Measurements from ENCODE around the gene UBAC1.

Gene UBAC1

GRCh38 chr9:135887585-135888050 is 73.6 kb downstream of the UBAC1 start:
- Histone ChIP-seq H2BK12ac (ENCODE audit: low read length in 2 of 2) (no peak overlapping the region), H2BK5ac (ENCODE audit: low read depth, low read length, poor library complexity, severe bottlenecking) (no peak overlapping the region), H2BK120ac (ENCODE audit: low read depth, low read length) (no peak overlapping the region), H3K23ac (ENCODE audit: low read length in 2 of 2) (no peak overlapping the region), H3K79me1 (replicated peaks; ENCODE audit: low read length, poor library complexity, severe bottlenecking) (peaks cover 17% of the 10 kb centered on the region), H3K9ac (ENCODE audit: low read length) (no peak overlapping the region), H3K4me3 (ENCODE audit: insufficient read depth in 1 of 2, low read depth in 1 of 2, low read length in 2 of 2) (no peak overlapping the region), H3K18ac (ENCODE audit: low read depth in 1 of 2, low read length in 2 of 2) (no peak overlapping the region), H3K4me2 (ENCODE audit: low read length, poor library complexity, severe bottlenecking) (no peak overlapping the region), H3K14ac (ENCODE audit: low read length in 2 of 2) (no peak overlapping the region), H3K9me3 (ENCODE audit: control insufficient read depth, low read length) (no peaks in the 10 kb centered on the region), H2BK15ac (ENCODE audit: low read depth, poor library complexity, severe bottlenecking) (peak overlapping the region; percentile 33), H3K4ac (ENCODE audit: low read depth in 1 of 2, low read length in 2 of 2) (no peak overlapping the region), H2AFZ (ENCODE audit: low read depth, low read length) (no peak overlapping the region), H2AK5ac (ENCODE audit: low read length, severe bottlenecking) (no peak overlapping the region), H4K91ac (ENCODE audit: low read length) (no peak overlapping the region), H3K27ac (ENCODE audit: low read length, poor library complexity, severe bottlenecking) (no peak overlapping the region), H4K8ac (ENCODE audit: low read length) (peak overlapping the region; percentile 36), H3K36me3 (ENCODE audit: control insufficient read depth in 1 of 2, insufficient read depth in 2 of 2, low read depth in 1 of 2, low read length in 2 of 2) (peaks cover 0 to 9% of the 10 kb centered on the region in 2 experiments), H3K4me1 (ENCODE audit: control insufficient read depth, insufficient read depth, low read depth, low read length) (peaks cover 62% of the 10 kb centered on the region), H3K27me3 (ENCODE audit: control insufficient read depth in 1 of 2, insufficient read depth in 1 of 2, low read length in 2 of 2) (no peaks in the 10 kb centered on the region)
- no peak for DNase-seq
- 84% methylated on average over 12 of the region's 12 CpGs for WGBS

GRCh38 chr9:135887021-135887507 is 74.1 kb downstream of the UBAC1 start:
- Histone ChIP-seq H2AK5ac (ENCODE audit: low read length, severe bottlenecking) (no peak overlapping the region), H3K23ac (ENCODE audit: low read length in 2 of 2) (peak overlapping the region in 1 of 2 experiments; percentile 14), H3K14ac (ENCODE audit: low read length in 2 of 2) (peak overlapping the region in 1 of 2 experiments; percentile 26), H2BK5ac (ENCODE audit: low read depth, low read length, poor library complexity, severe bottlenecking) (no peak overlapping the region), H2BK12ac (ENCODE audit: low read length in 2 of 2) (no peak overlapping the region), H3K18ac (ENCODE audit: low read depth in 1 of 2, low read length in 2 of 2) (no peak overlapping the region), H3K27me3 (ENCODE audit: control insufficient read depth in 1 of 2, insufficient read depth in 1 of 2, low read length in 2 of 2) (no peaks in the 10 kb centered on the region), H2AFZ (ENCODE audit: low read depth, low read length) (no peak overlapping the region), H2BK15ac (ENCODE audit: low read depth, poor library complexity, severe bottlenecking) (no peak overlapping the region), H3K9me3 (ENCODE audit: control insufficient read depth, low read length) (no peaks in the 10 kb centered on the region), H3K4ac (ENCODE audit: low read depth in 1 of 2, low read length in 2 of 2) (no peak overlapping the region), H3K36me3 (ENCODE audit: control insufficient read depth in 1 of 2, insufficient read depth in 2 of 2, low read depth in 1 of 2, low read length in 2 of 2) (peaks cover 0 to 13% of the 10 kb centered on the region in 2 experiments), H3K4me1 (ENCODE audit: control insufficient read depth, insufficient read depth, low read depth, low read length) (peaks cover 63% of the 10 kb centered on the region), H3K9ac (ENCODE audit: low read length) (no peak overlapping the region), H3K4me3 (ENCODE audit: insufficient read depth in 1 of 2, low read depth in 1 of 2, low read length in 2 of 2) (no peak overlapping the region), H3K27ac (ENCODE audit: low read length, poor library complexity, severe bottlenecking) (peak overlapping the region; percentile 59), H2BK120ac (ENCODE audit: low read depth, low read length) (no peak overlapping the region), H4K8ac (ENCODE audit: low read length) (no peak overlapping the region), H3K79me1 (replicated peaks; ENCODE audit: low read length, poor library complexity, severe bottlenecking) (peaks cover 21% of the 10 kb centered on the region), H3K4me2 (ENCODE audit: low read length, poor library complexity, severe bottlenecking) (peak overlapping the region; percentile 49), H4K91ac (ENCODE audit: low read length) (no peak overlapping the region)
- DNase-seq, result peak; percentile 51
- 80% methylated on average over 17 of the region's 18 CpGs for WGBS

GRCh38 chr9:135886147-135886981 is 74.8 kb downstream of the UBAC1 start:
- peak; percentile 86 for DNase-seq
- Histone ChIP-seq H3K4me1 (ENCODE audit: control insufficient read depth, insufficient read depth, low read depth, low read length) (peaks cover 65% of the 10 kb centered on the region), H3K9ac (ENCODE audit: low read length) (no peak overlapping the region), H3K9me3 (ENCODE audit: control insufficient read depth, low read length) (no peaks in the 10 kb centered on the region), H4K91ac (ENCODE audit: low read length) (no peak overlapping the region), H3K27ac (ENCODE audit: low read length, poor library complexity, severe bottlenecking) (peak overlapping the region; percentile 59), H3K36me3 (ENCODE audit: control insufficient read depth in 1 of 2, insufficient read depth in 2 of 2, low read depth in 1 of 2, low read length in 2 of 2) (peaks cover 6 to 20% of the 10 kb centered on the region in 2 experiments), H3K27me3 (ENCODE audit: control insufficient read depth in 1 of 2, insufficient read depth in 1 of 2, low read length in 2 of 2) (no peaks in the 10 kb centered on the region), H2BK5ac (ENCODE audit: low read depth, low read length, poor library complexity, severe bottlenecking) (no peak overlapping the region), H4K8ac (ENCODE audit: low read length) (no peak overlapping the region), H2BK120ac (ENCODE audit: low read depth, low read length) (no peak overlapping the region), H2BK12ac (ENCODE audit: low read length in 2 of 2) (peak overlapping the region in 1 of 2 experiments; percentile 37), H2AK5ac (ENCODE audit: low read length, severe bottlenecking) (no peak overlapping the region), H3K18ac (ENCODE audit: low read depth in 1 of 2, low read length in 2 of 2) (peak overlapping the region in 1 of 2 experiments; percentile 64), H3K14ac (ENCODE audit: low read length in 2 of 2) (no peak overlapping the region), H3K4me2 (ENCODE audit: low read length, poor library complexity, severe bottlenecking) (peak overlapping the region; percentile 49), H3K79me1 (replicated peaks; ENCODE audit: low read length, poor library complexity, severe bottlenecking) (peaks cover 26% of the 10 kb centered on the region), H3K23ac (ENCODE audit: low read length in 2 of 2) (peak overlapping the region in 1 of 2 experiments; percentile 42), H3K4ac (ENCODE audit: low read depth in 1 of 2, low read length in 2 of 2) (no peak overlapping the region), H3K4me3 (ENCODE audit: insufficient read depth in 1 of 2, low read depth in 1 of 2, low read length in 2 of 2) (no peak overlapping the region), H2BK15ac (ENCODE audit: low read depth, poor library complexity, severe bottlenecking) (no peak overlapping the region), H2AFZ (ENCODE audit: low read depth, low read length) (no peak overlapping the region)
- WGBS, result 59% methylated on average over 21 of the region's 21 CpGs

- H2BK5ac ChIP-seq (ENCODE audit: low read depth, low read length, poor library complexity, severe bottlenecking), result no peak overlapping the region
- H3K14ac ChIP-seq (ENCODE audit: low read length in 2 of 2), result peak overlapping the region in 1 of 2 experiments; percentile 71
- no peak overlapping the region for H3K27ac ChIP-seq (ENCODE audit: low read length, poor library complexity, severe bottlenecking)
- no peak overlapping the region for H3K4me3 ChIP-seq (ENCODE audit: insufficient read depth in 1 of 2, low read depth in 1 of 2, low read length in 2 of 2)
- no peak overlapping the region for H3K23ac ChIP-seq (ENCODE audit: low read length in 2 of 2)
- peaks cover 62% of the 10 kb centered on the region for H3K4me1 ChIP-seq (ENCODE audit: control insufficient read depth, insufficient read depth, low read depth, low read length)
- no peak overlapping the region for H4K91ac ChIP-seq (ENCODE audit: low read length)
- H3K9ac ChIP-seq (ENCODE audit: low read length), result peak overlapping the region; percentile 40
- no peaks in the 10 kb centered on the region for H3K9me3 ChIP-seq (ENCODE audit: control insufficient read depth, low read length)
- H2AFZ ChIP-seq (ENCODE audit: low read depth, low read length), result no peak overlapping the region
- peak overlapping the region in 1 of 2 experiments; percentile 28 for H3K18ac ChIP-seq (ENCODE audit: low read depth in 1 of 2, low read length in 2 of 2)
- H3K27me3 ChIP-seq (ENCODE audit: control insufficient read depth in 1 of 2, insufficient read depth in 1 of 2, low read length in 2 of 2), result no peaks in the 10 kb centered on the region
- H2BK15ac ChIP-seq (ENCODE audit: low read depth, poor library complexity, severe bottlenecking), result no peak overlapping the region
- no peak overlapping the region for H3K4me2 ChIP-seq (ENCODE audit: low read length, poor library complexity, severe bottlenecking)
- peaks cover 12 to 21% of the 10 kb centered on the region in 2 experiments for H3K36me3 ChIP-seq (ENCODE audit: control insufficient read depth in 1 of 2, insufficient read depth in 2 of 2, low read depth in 1 of 2, low read length in 2 of 2)
- H3K79me1 ChIP-seq (replicated peaks; ENCODE audit: low read length, poor library complexity, severe bottlenecking), result peaks cover 28% of the 10 kb centered on the region
- DNase-seq, result peak; percentile 33
- 62% methylated on average over 6 of the region's 7 CpGs for WGBS
- no peak overlapping the region for H3K4ac ChIP-seq (ENCODE audit: low read depth in 1 of 2, low read length in 2 of 2)
- no peak overlapping the region for H2BK120ac ChIP-seq (ENCODE audit: low read depth, low read length)
- H4K8ac ChIP-seq (ENCODE audit: low read length), result peak overlapping the region; percentile 33
- no peak overlapping the region for H2AK5ac ChIP-seq (ENCODE audit: low read length, severe bottlenecking)
- H2BK12ac ChIP-seq (ENCODE audit: low read length in 2 of 2), result no peak overlapping the region
Observed at GRCh38 chr9:135885100-135885853, 75.9 kb downstream of the UBAC1 start.
